Measurements from ENCODE around the gene BCKDK.

BCKDK gene

DNA sequence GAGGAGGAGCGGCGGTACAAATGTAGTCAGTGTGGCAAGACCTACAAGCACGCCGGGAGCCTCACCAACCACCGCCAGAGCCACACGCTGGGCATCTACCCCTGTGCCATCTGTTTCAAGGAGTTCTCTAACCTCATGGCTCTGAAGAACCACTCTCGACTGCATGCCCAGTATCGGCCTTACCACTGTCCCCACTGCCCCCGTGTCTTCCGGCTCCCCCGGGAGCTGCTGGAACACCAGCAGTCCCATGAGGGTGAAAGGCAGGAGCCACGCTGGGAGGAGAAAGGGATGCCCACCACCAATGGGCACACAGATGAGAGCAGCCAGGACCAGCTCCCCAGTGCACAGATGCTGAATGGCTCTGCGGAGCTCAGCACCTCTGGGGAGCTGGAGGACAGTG lies 31.2 kb upstream of the BCKDK start:
- H3K4me3 ChIP-seq (replicated peaks; ENCODE audit: insufficient read depth, low read length): no peak overlapping the region
- no peak for DNase-seq (ENCODE audit: low read depth in 1 of 2, low spot score in 1 of 2)
- no peak overlapping the region for H3K27ac ChIP-seq (replicated peaks)
- no peaks in the 10 kb centered on the region for H3K27me3 ChIP-seq (ENCODE audit: insufficient read depth, poor library complexity, severe bottlenecking)
- TF ChIP-seq GABPA (IDR thresholded peaks at IDR 0.05; ENCODE audit: low read depth) (no peak), SPI1 (IDR thresholded peaks at IDR 0.05; ENCODE audit: borderline replicate concordance, low read depth) (no peak), POLR2AphosphoS5 (IDR thresholded peaks at IDR 0.05; ENCODE audit: low read depth) (no peak)
- TF ChIP-seq, protein P1, sequence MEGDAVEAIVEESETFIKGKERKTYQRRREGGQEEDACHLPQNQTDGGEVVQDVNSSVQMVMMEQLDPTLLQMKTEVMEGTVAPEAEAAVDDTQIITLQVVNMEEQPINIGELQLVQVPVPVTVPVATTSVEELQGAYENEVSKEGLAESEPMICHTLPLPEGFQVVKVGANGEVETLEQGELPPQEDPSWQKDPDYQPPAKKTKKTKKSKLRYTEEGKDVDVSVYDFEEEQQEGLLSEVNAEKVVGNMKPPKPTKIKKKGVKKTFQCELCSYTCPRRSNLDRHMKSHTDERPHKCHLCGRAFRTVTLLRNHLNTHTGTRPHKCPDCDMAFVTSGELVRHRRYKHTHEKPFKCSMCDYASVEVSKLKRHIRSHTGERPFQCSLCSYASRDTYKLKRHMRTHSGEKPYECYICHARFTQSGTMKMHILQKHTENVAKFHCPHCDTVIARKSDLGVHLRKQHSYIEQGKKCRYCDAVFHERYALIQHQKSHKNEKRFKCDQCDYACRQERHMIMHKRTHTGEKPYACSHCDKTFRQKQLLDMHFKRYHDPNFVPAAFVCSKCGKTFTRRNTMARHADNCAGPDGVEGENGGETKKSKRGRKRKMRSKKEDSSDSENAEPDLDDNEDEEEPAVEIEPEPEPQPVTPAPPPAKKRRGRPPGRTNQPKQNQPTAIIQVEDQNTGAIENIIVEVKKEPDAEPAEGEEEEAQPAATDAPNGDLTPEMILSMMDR (IDR thresholded peaks at IDR 0.05; ENCODE audit: insufficient read depth, low read length): no peak
- TF ChIP-seq, protein P2, sequence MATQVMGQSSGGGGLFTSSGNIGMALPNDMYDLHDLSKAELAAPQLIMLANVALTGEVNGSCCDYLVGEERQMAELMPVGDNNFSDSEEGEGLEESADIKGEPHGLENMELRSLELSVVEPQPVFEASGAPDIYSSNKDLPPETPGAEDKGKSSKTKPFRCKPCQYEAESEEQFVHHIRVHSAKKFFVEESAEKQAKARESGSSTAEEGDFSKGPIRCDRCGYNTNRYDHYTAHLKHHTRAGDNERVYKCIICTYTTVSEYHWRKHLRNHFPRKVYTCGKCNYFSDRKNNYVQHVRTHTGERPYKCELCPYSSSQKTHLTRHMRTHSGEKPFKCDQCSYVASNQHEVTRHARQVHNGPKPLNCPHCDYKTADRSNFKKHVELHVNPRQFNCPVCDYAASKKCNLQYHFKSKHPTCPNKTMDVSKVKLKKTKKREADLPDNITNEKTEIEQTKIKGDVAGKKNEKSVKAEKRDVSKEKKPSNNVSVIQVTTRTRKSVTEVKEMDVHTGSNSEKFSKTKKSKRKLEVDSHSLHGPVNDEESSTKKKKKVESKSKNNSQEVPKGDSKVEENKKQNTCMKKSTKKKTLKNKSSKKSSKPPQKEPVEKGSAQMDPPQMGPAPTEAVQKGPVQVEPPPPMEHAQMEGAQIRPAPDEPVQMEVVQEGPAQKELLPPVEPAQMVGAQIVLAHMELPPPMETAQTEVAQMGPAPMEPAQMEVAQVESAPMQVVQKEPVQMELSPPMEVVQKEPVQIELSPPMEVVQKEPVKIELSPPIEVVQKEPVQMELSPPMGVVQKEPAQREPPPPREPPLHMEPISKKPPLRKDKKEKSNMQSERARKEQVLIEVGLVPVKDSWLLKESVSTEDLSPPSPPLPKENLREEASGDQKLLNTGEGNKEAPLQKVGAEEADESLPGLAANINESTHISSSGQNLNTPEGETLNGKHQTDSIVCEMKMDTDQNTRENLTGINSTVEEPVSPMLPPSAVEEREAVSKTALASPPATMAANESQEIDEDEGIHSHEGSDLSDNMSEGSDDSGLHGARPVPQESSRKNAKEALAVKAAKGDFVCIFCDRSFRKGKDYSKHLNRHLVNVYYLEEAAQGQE (IDR thresholded peaks at IDR 0.05; ENCODE audit: insufficient replicate concordance, low read depth): no peak

DNA sequence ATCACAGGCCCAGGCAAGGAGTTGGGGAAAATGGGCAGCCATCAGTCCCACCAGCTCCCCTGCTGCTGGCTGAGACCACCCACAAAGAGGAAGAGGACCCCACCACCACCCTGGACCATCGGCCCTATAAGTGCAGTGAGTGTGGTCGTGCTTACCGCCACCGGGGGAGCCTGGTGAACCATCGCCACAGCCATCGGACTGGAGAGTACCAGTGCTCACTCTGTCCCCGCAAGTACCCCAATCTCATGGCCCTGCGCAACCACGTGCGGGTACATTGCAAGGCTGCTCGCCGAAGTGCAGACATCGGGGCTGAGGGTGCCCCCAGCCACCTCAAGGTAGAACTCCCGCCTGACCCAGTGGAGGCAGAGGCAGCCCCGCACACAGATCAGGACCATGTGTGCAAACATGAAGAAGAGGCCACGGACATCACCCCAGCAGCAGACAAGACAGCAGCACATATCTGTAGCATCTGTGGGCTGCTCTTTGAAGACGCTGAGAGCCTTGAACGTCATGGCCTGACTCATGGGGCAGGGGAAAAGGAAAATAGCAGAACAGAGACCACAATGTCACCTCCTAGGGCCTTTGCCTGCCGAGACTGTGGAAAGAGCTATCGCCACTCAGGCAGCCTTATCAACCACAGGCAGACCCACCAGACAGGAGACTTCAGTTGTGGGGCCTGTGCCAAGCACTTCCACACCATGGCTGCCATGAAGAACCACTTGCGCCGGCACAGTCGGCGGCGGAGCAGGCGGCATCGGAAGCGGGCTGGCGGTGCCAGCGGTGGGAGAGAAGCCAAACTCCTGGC lies 30.4 kb upstream of the BCKDK start:
- H3K27me3 ChIP-seq (ENCODE audit: insufficient read depth, poor library complexity, severe bottlenecking): no peaks in the 10 kb centered on the region
- TF ChIP-seq, protein P1 (IDR thresholded peaks at IDR 0.05; ENCODE audit: insufficient read depth, low read length): no peak
- TF ChIP-seq, protein P2 (IDR thresholded peaks at IDR 0.05; ENCODE audit: insufficient replicate concordance, low read depth): no peak
- TF ChIP-seq GABPA (IDR thresholded peaks at IDR 0.05; ENCODE audit: low read depth): no peak
- no peak for TF ChIP-seq SPI1 (IDR thresholded peaks at IDR 0.05; ENCODE audit: borderline replicate concordance, low read depth)
- TF ChIP-seq POLR2AphosphoS5 (IDR thresholded peaks at IDR 0.05; ENCODE audit: low read depth): no peak
- H3K4me3 ChIP-seq (replicated peaks; ENCODE audit: insufficient read depth, low read length): no peak overlapping the region
- H3K27ac ChIP-seq (replicated peaks): no peak overlapping the region; the same call in 1 of the 2 replicates
- DNase-seq (ENCODE audit: low read depth in 1 of 2, low spot score in 1 of 2): no peak

DNA sequence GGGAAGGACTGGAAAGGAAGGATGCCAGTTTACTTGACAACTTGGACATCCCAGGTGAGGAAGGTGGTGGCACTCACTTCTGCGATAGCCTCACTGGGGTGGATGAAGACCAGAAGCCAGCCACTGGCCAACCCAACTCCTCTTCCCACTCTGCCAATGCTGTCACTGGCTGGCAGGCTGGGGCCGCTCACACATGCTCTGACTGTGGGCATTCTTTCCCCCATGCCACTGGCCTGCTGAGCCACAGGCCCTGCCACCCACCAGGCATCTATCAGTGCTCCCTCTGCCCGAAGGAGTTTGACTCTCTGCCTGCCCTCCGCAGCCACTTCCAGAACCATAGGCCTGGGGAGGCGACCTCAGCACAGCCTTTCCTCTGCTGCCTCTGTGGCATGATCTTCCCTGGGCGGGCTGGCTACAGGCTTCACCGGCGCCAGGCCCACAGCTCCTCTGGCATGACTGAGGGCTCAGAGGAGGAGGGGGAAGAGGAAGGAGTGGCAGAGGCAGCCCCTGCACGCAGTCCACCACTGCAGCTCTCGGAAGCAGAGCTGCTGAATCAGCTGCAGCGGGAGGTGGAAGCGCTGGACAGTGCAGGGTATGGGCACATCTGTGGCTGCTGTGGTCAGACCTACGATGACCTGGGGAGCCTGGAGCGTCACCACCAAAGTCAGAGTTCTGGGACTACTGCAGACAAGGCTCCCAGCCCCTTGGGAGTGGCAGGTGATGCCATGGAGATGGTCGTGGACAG lies 29.4 kb upstream of the BCKDK start:
- DNase-seq (ENCODE audit: low read depth in 1 of 2, low spot score in 1 of 2): peak; percentile 62 to 77
- Histone ChIP-seq H3K27me3 (ENCODE audit: insufficient read depth, poor library complexity, severe bottlenecking) (no peaks in the 10 kb centered on the region), H3K27ac (replicated peaks) (peak overlapping the region; percentile 72), H3K4me3 (replicated peaks; ENCODE audit: insufficient read depth, low read length) (no peak overlapping the region)
- TF ChIP-seq SPI1 (IDR thresholded peaks at IDR 0.05; ENCODE audit: borderline replicate concordance, low read depth) (no peak), POLR2AphosphoS5 (IDR thresholded peaks at IDR 0.05; ENCODE audit: low read depth) (no peak), GABPA (IDR thresholded peaks at IDR 0.05; ENCODE audit: low read depth) (no peak)
- TF ChIP-seq, protein P2 (IDR thresholded peaks at IDR 0.05; ENCODE audit: insufficient replicate concordance, low read depth): no peak
- TF ChIP-seq, protein P1 (IDR thresholded peaks at IDR 0.05; ENCODE audit: insufficient read depth, low read length): no peak

Measured in HL-60 (cell line).